WTC11 (cell line): ENCODE measurements around the gene FAM110C. TPM values are rescaled to one million over a fixed set of nuclear protein-coding genes. Genes with fewer than 3 reads are reported as not detected.
A peak's percentile ranks its signal among the peaks of the same experiment; 100 is the strongest.

Source experiments
- ATAC-seq: fragments of 200-7000 bp; cut with Tn5 transposase; 2 replicates; pipeline ENCODE4 v1.10.0; 2021; ENCODE audit warnings: mild to moderate bottlenecking, moderate library complexity
- CTCF ChIA-PET: fragments of 300-600 bp; sonication (Branson Sonifier 250); formaldehyde crosslinking; loops from one replicate; lab custom pipeline; 2021; ENCODE audit warnings: antibody characterized with exemption; lab: Charles Lee
- POLR2A ChIA-PET: fragments of 350-600 bp; sonication (Branson Sonifier 250); formaldehyde crosslinking; loops from one replicate; lab custom pipeline; 2021; ENCODE audit warnings: antibody characterized with exemption; lab: Charles Lee
- DNase-seq: peaks from one replicate; pipeline ENCODE4 v3.0.0; 2021; ENCODE audit warnings: low spot score
- H3K27ac Mint-ChIP-seq: 2 replicates; pipeline ENCODE4 v1.8.0; 2021; ENCODE audit warnings: mixed read lengths
- H3K27me3 Mint-ChIP-seq: 2 replicates; pipeline ENCODE4 v1.8.0; 2021; ENCODE audit warnings: low read depth, mild to moderate bottlenecking, moderate library complexity, mixed read lengths
- H3K36me3 Mint-ChIP-seq: 2 replicates; pipeline ENCODE4 v1.8.0; 2021; ENCODE audit warnings: mixed read lengths
- H3K4me1 Mint-ChIP-seq: 2 replicates; pipeline ENCODE4 v1.8.0; 2022; ENCODE audit warnings: mixed read lengths
- H3K4me3 Mint-ChIP-seq: 2 replicates; pipeline ENCODE4 v1.8.0; 2021; ENCODE audit warnings: mild to moderate bottlenecking, moderate library complexity, mixed read lengths
- H3K9me3 Mint-ChIP-seq: 2 replicates; pipeline ENCODE4 v1.8.0; 2021; ENCODE audit warnings: mixed read lengths
- AR ChIP-seq: fragments of 250-450 bp; sonication (Bioruptor Pico); IDR thresholded peaks from 2 replicates; pipeline ENCODE4 v1.9.0; 2021; ENCODE audit warnings: mild to moderate bottlenecking
- E2F1 ChIP-seq: sonication (generic); formaldehyde crosslinking; IDR thresholded peaks from 2 replicates; pipeline ENCODE4 v1.8.0; 2022; ENCODE audit warnings: mild to moderate bottlenecking, missing genetic modification reagents
- ETV6 ChIP-seq: sonication (generic); formaldehyde crosslinking; IDR thresholded peaks from 2 replicates; pipeline ENCODE4 v1.8.1; 2022; ENCODE audit warnings: mild to moderate bottlenecking, missing genetic modification reagents
- GTF2I ChIP-seq: fragments of 250-450 bp; sonication (Bioruptor Pico); conservative IDR thresholded peaks from 2 replicates; pipeline ENCODE4 v1.4.0; 2021; ENCODE audit warnings: mild to moderate bottlenecking
- JUN ChIP-seq: sonication (generic); formaldehyde crosslinking; IDR thresholded peaks from 2 replicates; pipeline ENCODE4 v1.8.0; 2023; ENCODE audit warnings: mild to moderate bottlenecking, missing genetic modification reagents
- NFYB ChIP-seq: sonication (generic); formaldehyde crosslinking; conservative IDR thresholded peaks from 2 replicates; pipeline ENCODE4 v1.8.0; 2022; ENCODE audit warnings: low read depth, missing genetic modification reagents
- SOX15 ChIP-seq: fragments of 250-450 bp; sonication (Bioruptor Pico); IDR thresholded peaks from 2 replicates; pipeline ENCODE4 v1.9.0; 2021; ENCODE audit warnings: mild to moderate bottlenecking
- TCF7 ChIP-seq: sonication (generic); formaldehyde crosslinking; IDR thresholded peaks from 2 replicates; pipeline ENCODE4 v1.8.0; 2022; ENCODE audit warnings: mild to moderate bottlenecking, low read depth, missing genetic modification reagents, moderate library complexity
- ZBTB21 ChIP-seq: sonication (generic); formaldehyde crosslinking; IDR thresholded peaks from 2 replicates; pipeline ENCODE4 v1.8.1; 2023; ENCODE audit warnings: mild to moderate bottlenecking, missing genetic modification reagents, borderline replicate concordance
- ZNF138 ChIP-seq: sonication (generic); formaldehyde crosslinking; conservative IDR thresholded peaks from 2 replicates; pipeline ENCODE4 v1.8.1; 2022; ENCODE audit warnings: mild to moderate bottlenecking, moderate library complexity, missing genetic modification reagents
- ZNF232 ChIP-seq: sonication (generic); formaldehyde crosslinking; IDR thresholded peaks from 2 replicates; pipeline ENCODE4 v1.8.0; 2022; ENCODE audit warnings: mild to moderate bottlenecking, missing genetic modification reagents
- ZNF416 ChIP-seq: fragments of 250-450 bp; sonication (Bioruptor Pico); IDR thresholded peaks from 2 replicates; pipeline ENCODE4 v1.9.0; 2021; ENCODE audit warnings: mild to moderate bottlenecking, inconsistent platforms
- ZNF423 ChIP-seq: fragments of 250-450 bp; sonication (Bioruptor Pico); IDR thresholded peaks from 2 replicates; pipeline ENCODE4 v2.1.2; 2022; ENCODE audit warnings: mild to moderate bottlenecking, moderate library complexity
- total RNA-seq: library from RNA; stranded (reverse); gene quantifications from 3 replicates; pipeline ENCODE4 v1.2.3, GENCODE V29; 2021
- TF ChIP-seq, protein P1 (sequence below): fragments of 250-450 bp; sonication (Bioruptor Pico); IDR thresholded peaks from 2 replicates; pipeline ENCODE4 v2.1.2; 2022; ENCODE audit warnings: mild to moderate bottlenecking, moderate library complexity
- TF ChIP-seq, protein P2 (sequence below): fragments of 250-450 bp; sonication (Bioruptor Pico); IDR thresholded peaks from 2 replicates; pipeline ENCODE4 v1.9.0; 2021; ENCODE audit warnings: mild to moderate bottlenecking
- TF ChIP-seq, protein P3 (sequence below): sonication (generic); formaldehyde crosslinking; IDR thresholded peaks from 2 replicates; pipeline ENCODE4 v1.8.1; 2022; ENCODE audit warnings: mild to moderate bottlenecking, missing genetic modification reagents, moderate library complexity, borderline replicate concordance
- TF ChIP-seq, protein P4 (sequence below): sonication (generic); formaldehyde crosslinking; conservative IDR thresholded peaks from 2 replicates; pipeline ENCODE4 v1.8.1; 2022; ENCODE audit warnings: mild to moderate bottlenecking, missing genetic modification reagents

The FAM110C gene
- total RNA-seq, 1 experiment from 2014 or later: 6.1 TPM

DNA sequence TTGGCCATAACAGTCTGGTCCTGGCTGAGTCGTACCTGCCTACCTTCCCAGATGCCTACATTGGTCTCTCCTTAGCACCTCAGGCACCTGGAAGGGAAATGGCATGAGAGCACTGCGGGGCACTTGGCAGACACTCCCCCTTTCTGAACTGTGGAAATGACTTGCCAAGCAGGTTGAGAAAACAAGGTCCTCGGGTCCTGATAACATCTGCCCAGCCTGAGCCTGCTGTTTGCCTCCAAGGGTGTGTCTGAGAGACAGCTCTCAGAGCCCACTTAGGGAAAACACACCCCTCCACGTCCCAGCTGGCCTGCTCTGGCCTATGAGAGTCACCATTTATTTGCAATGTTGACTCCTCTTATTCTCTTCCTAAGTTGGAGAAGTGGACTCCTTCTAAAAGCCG, 10.5 kb downstream of the FAM110C start (continued):
- TF ChIP-seq AR (no peak), ZNF232 (CRISPR knock-in tag) (no peak), JUN (CRISPR knock-in tag) (no peak), ZBTB21 (CRISPR knock-in tag) (no peak), ZNF138 (CRISPR knock-in tag) (no peak), SOX15 (CRISPR knock-in tag) (no peak)
- TF ChIP-seq, protein P1, sequence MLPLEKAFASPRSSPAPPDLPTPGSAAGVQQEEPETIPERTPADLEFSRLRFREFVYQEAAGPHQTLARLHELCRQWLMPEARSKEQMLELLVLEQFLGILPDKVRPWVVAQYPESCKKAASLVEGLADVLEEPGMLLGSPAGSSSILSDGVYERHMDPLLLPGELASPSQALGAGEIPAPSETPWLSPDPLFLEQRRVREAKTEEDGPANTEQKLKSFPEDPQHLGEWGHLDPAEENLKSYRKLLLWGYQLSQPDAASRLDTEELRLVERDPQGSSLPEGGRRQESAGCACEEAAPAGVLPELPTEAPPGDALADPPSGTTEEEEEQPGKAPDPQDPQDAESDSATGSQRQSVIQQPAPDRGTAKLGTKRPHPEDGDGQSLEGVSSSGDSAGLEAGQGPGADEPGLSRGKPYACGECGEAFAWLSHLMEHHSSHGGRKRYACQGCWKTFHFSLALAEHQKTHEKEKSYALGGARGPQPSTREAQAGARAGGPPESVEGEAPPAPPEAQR: no peak
- TF ChIP-seq, protein P2, sequence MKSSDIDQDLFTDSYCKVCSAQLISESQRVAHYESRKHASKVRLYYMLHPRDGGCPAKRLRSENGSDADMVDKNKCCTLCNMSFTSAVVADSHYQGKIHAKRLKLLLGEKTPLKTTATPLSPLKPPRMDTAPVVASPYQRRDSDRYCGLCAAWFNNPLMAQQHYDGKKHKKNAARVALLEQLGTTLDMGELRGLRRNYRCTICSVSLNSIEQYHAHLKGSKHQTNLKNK (CRISPR knock-in tag): no peak

DNA sequence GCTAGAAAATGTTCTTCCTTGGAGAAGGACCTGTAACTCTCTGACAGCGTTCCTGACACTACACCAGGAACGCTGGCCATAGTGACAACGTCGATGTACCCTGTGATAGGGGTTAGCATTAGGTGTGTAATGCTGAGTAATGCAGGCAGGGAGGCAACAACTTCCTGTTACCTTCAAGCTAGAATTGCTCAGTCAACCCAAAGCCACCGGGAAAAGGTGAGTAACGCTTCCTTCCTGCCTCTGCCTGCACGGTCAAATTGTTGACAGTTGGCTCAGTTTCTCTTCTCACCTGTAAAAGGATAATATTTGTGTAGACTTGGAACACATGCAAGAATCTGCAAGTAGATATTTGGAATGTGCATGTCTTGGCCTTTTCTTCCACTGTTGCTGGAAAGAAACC, 12.7 kb downstream of the FAM110C start:
- H3K4me3 Mint-ChIP-seq: no peak overlapping the region
- no peak overlapping the region for H3K27ac Mint-ChIP-seq
- peaks cover 11% of the 10 kb centered on the region for H3K36me3 Mint-ChIP-seq
- ChIA-PET CTCF (no interaction called here), POLR2A (no interaction called here)
- TF ChIP-seq SOX15 (CRISPR knock-in tag): no peak
- no peak for TF ChIP-seq NFYB (CRISPR knock-in tag)
- TF ChIP-seq TCF7 (CRISPR knock-in tag): no peak
- no peak for TF ChIP-seq ZNF416 (CRISPR knock-in tag)
- TF ChIP-seq JUN (CRISPR knock-in tag): no peak
- TF ChIP-seq, protein P2 (CRISPR knock-in tag): no peak
- TF ChIP-seq, protein P3, sequence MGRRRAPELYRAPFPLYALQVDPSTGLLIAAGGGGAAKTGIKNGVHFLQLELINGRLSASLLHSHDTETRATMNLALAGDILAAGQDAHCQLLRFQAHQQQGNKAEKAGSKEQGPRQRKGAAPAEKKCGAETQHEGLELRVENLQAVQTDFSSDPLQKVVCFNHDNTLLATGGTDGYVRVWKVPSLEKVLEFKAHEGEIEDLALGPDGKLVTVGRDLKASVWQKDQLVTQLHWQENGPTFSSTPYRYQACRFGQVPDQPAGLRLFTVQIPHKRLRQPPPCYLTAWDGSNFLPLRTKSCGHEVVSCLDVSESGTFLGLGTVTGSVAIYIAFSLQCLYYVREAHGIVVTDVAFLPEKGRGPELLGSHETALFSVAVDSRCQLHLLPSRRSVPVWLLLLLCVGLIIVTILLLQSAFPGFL: no peak
- H3K27me3 Mint-ChIP-seq: no peaks in the 10 kb centered on the region
- no peak for DNase-seq
- H3K9me3 Mint-ChIP-seq: no peaks in the 10 kb centered on the region
- peaks cover 7% of the 10 kb centered on the region for H3K4me1 Mint-ChIP-seq
- ATAC-seq: 0 out of 2 replicates have a peak, but pooled peaks have one; percentile 24

DNA sequence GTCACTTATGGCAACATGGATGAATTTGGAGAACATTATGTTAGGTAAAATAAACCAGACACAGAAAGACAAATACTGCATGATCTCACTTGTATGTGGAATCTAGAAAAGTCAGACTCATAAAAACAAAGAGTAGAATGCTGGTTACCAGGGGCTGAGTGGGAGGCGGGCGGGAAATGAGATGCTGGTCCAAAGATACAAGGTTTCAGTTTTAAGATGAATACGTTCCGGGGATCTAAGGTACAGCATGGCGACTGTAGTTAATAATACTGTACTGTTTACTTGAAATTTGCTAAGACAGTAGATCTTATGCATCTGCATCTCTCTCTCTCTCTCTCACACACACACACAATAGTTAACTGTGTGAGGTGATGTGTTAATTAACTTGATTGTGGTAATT, 14.2 kb downstream of the FAM110C start:
- no peak for DNase-seq
- Mint-ChIP-seq H3K27ac (no peak overlapping the region), H3K27me3 (peaks cover 3% of the 10 kb centered on the region; the same call in 1 of the 2 replicates), H3K4me1 (peaks cover 2% of the 10 kb centered on the region; the same call in 1 of the 2 replicates), H3K4me3 (no peak overlapping the region)
- ChIA-PET POLR2A (no interaction called here), CTCF (no interaction called here)
- TF ChIP-seq ZNF423 (no peak), ETV6 (CRISPR knock-in tag) (no peak), GTF2I (CRISPR knock-in tag) (no peak), E2F1 (no peak)
- TF ChIP-seq, protein P1: no peak
- TF ChIP-seq, protein P4, sequence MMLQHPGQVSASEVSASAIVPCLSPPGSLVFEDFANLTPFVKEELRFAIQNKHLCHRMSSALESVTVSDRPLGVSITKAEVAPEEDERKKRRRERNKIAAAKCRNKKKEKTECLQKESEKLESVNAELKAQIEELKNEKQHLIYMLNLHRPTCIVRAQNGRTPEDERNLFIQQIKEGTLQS (CRISPR knock-in tag): no peak
- TF ChIP-seq, all 79 proteins: peak for 0
- Mint-ChIP-seq H3K36me3 (0 out of 2 replicates have a peak, but pooled peaks cover under 1% of the 10 kb centered on the region), H3K9me3 (no peaks in the 10 kb centered on the region)
- ATAC-seq: no peak
